KBM-7 (cell line): Measurements from ENCODE around the gene TMPRSS11A.

Experiments
- DNase-seq: peaks from one replicate; pipeline ENCODE4 v3.0.0-alpha.2; 2015
- in situ Hi-C: fragments of 300-500 bp; cut with MboI; formaldehyde crosslinking; loops from 2 replicates; pipeline ENCODE4 v1.14.3; 2020; ENCODE audit warnings: low sequenced_read_pairs, low pct_unique_long_range_greater_than_20kb, mixed read lengths

Gene TMPRSS11A, protein sequence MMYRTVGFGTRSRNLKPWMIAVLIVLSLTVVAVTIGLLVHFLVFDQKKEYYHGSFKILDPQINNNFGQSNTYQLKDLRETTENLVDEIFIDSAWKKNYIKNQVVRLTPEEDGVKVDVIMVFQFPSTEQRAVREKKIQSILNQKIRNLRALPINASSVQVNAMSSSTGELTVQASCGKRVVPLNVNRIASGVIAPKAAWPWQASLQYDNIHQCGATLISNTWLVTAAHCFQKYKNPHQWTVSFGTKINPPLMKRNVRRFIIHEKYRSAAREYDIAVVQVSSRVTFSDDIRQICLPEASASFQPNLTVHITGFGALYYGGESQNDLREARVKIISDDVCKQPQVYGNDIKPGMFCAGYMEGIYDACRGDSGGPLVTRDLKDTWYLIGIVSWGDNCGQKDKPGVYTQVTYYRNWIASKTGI

DNA sequence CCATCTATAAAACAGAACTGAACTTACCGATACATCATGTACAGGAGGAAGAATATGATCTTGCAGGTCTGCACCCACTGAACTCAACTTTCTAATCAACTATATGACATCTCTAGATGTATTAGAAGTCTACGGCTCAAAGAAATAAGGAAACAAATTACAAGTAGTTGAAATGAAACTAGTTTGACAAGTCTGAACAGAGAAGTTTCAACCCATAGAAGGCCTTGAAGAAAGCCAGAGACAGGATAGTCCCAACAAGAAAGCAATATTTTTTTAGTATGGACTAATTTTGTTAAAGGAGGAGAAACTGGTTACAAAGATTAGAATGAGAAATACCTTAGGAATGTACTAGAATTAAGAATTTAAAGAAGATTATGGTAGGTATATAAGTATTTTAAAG, at the start of gene TMPRSS11A:
TMPRSS11A (minus strand) TSS at position 138 of the 400 bp plus-strand sequence; CDS start at position 38, 100 bp downstream.
- in situ Hi-C loops = no loop called here
- no peak for DNase-seq

DNA sequence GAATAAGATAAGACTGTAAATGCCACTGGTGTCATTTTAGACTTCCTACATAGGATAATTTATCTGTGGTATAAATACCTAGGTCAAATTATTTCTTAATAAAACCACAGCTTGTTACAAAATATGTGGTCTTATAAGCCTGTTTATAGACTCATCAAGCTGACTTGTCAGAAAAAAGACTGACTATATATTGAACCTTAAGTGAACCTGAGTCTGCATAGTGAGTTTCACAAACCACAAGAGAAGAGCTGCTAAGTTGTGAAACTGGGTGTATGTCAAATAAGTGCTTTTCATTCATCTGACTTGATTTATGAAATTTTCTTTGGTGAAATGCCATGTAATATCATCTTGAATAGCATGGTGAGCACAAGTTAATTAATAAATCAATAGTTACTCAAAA, 48.4 kb upstream of the TMPRSS11A start:
- in situ Hi-C loops = no loop called here

DNA sequence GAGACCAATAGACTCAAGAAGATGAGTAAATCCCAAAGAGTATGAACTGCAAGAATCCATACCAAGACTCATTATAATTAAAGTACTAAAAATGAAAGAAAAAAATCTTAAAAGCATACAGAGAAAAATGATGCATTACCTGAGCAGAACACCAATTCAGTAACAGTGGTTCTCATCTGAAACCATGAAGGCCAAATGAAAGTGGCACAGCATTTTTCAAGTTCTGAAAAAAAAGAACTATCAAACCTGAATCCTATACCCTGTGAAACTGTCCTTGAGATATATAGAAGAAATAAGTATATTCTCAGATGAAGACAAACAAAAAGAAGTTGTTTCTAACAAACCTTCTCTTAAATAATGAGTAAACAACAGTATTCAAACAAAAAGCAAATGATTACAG, 39.6 kb upstream of the TMPRSS11A start:
- no peak for DNase-seq
- in situ Hi-C loops = no loop called here

More for the DNA sequence above, 48.4 kb upstream of the TMPRSS11A start:
- DNase-seq = no peak

DNA sequence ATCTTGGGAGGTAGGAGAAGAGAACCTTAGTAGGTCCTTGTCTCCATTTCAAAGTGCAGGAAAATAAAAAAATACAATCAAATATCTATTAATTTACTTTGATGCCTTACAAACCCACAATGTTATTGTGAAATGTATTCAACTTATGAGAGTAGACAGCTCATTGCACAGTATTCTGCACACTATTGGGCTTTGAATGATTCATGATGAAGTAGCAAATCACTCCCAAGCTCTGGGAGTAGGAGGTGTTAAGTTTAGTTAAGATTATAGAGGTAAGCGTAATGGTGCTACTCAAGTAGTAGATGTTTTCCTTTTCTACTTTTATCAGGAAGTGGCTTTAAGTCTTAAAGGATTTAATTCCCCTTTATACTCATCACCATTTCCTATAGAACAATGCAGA, 32.8 kb upstream of the TMPRSS11A start:
- no peak for DNase-seq
- in situ Hi-C loops = no loop called here

DNA sequence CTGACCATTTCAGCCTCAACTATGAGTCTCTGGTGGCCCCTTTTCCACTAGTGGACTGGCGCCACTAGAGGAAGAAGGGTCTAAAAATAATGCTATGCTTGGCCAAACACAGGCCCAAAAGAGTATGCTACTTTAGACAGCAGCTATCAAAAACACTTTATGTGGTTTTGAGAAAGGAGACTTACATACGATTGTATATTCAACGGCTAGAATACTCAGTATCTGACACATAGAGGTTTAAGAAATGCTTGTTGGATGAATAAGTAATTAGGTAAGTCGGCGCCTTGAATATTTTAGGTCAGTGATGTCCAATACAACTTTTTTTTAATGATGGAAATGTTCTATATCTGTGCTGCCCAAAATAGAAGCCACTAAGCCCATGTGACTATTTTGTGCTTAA, 25.7 kb upstream of the TMPRSS11A start:
- in situ Hi-C loops = no loop called here
- DNase-seq = no peak

DNA sequence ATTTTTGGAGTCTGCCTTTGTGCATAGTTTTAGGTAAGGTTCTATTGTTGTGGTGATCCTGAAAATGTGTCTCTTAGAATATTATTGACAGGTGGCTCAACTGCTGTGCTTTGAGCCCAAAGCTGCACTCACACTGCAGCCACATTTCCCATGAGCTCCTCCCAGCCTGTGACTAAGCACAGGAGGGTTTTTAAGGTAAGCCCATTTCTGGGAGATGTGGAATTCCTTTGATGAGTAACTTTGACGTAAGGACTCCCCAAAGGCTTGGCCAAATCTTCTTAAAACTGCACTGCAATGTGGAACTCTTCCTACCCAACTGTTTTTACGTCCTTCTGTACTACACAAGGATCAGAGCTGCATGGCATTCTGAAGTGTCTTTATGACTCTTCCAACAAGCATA, 20.0 kb upstream of the TMPRSS11A start:
- no peak for DNase-seq
- in situ Hi-C loops = no loop called here

DNA sequence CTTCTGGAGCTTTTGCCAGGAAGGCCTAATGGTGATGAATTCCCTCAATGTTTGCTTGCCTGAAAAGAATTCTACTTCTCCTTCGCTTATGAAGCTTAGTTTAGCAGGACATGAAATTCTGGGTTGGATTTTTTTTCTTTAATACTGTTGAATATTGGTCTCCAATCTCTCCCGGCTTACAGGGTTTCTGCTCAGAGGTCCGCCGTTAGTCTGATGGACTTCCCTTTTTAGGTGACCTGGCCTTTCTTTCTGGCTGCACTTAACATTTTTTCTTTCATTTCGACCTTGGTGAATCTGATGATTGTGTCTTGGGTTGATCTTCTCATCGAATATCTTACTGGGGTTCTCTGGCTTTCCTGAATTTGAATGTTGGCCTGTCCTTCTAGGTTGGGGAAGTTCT, 17.2 kb upstream of the TMPRSS11A start:
- in situ Hi-C loops = no loop called here
- DNase-seq = no peak

DNA sequence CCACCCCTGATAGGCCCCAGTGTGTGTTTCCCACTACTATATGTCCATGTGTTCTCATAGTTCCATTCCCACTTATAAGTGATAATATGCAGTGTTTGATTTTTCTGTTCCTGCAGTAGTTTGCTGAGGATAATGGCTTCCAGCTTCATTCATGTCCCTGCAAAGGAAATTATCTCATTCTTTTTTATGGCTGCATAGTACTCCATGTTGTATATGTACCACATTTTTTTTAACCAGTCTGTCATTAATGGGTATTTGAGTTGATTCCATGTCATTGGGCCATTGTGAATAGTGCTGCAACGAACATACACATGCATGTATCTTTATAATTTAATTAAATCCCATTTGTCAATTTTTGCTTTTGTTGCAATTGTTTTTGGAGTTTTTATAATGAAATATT, 10.3 kb upstream of the TMPRSS11A start:
- in situ Hi-C loops = no loop called here
- no peak for DNase-seq

DNA sequence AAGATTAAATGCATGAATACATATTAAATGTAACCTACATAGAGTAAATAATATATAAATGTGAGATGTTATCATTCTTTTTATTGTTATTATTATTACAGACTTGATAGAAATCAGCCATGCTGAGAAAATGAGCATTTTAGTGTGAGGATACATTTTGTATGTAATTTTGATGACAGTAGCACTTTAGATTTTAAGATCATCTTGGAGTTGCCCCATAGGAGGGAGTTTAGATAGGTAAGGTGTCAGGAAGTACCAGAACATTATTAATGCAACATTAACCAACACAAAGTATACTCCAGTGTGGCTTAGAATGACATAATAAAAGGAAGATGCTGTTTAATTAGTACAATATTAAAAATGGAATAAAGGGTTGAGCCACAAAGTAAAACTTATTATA, 8.4 kb downstream of the TMPRSS11A start:
- DNase-seq = no peak
- in situ Hi-C loops = no loop called here

DNA sequence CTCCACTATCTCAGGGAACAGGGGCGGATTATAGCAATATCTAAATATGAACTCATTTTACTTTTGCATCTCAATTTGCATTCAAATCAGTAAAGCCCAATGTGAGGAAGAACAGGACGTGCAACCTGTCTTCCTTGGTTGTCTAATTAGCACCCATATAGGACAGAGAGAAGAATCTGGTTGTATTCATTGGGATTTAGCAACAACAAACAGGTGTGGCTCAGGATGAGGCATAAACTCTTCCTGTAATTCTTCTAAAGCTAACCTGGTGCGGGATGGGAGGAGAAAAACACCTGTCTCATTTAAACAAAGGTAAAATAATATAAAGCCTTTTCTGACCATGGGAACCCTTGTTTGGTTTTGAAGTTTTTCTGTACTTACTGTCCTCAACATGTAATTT, 22.2 kb downstream of the TMPRSS11A start:
- DNase-seq = no peak
- in situ Hi-C loops = no loop called here

DNA sequence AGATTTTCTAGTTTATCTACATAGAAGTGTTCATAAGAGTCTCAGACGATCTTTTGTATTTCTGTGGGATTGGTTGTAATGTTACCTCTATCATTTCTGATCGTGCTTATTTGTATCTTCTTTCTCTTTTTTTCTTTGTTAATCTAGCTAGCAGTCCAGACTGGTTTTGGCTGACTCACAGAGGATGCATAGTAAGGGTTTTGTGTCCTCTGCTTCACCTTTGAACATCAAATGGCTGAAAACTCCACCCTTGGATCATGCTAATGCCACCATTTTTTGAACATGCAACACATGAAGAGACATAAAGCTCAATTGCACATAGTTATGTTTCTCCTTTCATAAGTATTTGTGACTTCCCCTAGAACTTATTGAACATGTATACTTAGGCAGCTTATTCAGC, 22.8 kb downstream of the TMPRSS11A start:
- DNase-seq = no peak
- in situ Hi-C loops = no loop called here

DNA sequence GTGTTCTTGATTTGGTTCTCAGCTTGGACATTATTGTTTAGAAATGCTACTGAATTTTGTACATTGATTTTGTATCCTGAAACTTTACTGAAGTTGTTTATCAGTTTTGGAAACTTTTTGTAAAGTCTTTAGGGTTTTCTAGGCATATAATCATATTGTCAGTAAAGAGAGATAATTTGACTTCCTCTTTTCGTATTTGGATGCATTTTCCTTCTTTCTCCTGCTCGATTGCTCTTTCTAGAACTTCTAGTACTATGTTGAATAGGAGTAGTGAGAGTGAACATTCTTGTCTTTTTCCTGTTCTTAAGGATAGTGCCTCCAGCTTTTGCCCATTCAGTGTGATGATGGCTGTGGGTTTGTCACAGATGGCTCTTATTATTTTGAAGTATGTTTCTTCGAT, 24.1 kb downstream of the TMPRSS11A start:
- peak; percentile 10 for DNase-seq
- in situ Hi-C loops = no loop called here

DNA sequence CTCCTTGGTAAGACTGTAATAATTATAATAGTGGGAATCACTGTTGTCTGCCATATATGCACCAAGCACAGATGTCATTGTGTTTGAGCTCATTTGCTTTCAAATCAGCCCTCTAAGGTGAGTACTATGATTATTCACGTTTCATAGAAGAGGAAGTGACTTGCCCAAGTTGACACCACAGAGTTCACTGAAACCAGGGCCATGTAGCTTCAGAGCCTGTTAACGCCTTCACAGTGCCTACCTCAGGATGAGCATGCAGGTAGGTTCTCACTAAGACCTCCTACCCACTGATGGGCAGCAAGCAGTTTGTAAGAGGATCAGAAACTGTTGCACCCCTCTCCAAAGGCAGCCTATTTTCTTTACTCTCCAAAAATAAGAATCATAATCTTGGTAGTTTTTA, 27.4 kb downstream of the TMPRSS11A start:
- no peak for DNase-seq
- in situ Hi-C loops = no loop called here

DNA sequence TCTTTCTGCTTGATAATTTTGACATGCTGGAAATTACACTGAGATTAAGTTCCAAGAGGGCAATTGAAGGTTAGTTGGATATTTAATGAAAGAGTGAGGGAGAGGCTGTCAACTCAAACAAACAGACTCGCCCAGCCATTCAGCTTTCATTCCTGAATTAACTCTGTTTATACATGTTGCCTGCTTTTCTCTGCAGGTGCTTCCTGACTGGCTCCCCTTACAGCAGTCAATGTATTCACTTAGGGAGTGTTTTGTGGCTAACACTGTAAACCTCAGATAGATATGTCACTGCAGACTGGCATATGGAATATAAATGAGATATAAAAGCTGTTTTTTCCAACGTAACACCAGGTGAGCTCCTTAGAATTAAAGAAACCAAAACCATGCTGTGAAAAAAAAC, 28.7 kb downstream of the TMPRSS11A start:
- in situ Hi-C loops = no loop called here
- peak; percentile 51 for DNase-seq

DNA sequence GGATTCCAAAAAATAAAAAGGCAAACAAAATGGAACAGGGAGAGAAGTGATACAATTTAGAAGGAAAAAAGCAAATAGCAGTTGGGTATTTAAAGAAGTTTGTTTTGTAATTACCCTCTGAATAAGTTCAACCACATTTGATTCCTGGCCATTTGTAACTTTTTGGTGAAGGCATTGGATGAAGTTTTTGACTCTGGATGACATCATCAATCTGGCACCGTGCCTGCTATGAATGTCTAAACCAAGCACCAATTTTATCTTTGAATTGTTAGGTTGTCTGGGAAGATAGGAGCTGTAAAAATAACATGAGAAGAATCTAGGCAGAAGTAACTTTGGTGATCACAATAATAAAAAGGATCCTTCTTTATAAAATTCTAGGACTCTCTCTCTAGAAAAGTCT, 29.5 kb downstream of the TMPRSS11A start:
- in situ Hi-C loops = no loop called here
- no peak for DNase-seq

DNA sequence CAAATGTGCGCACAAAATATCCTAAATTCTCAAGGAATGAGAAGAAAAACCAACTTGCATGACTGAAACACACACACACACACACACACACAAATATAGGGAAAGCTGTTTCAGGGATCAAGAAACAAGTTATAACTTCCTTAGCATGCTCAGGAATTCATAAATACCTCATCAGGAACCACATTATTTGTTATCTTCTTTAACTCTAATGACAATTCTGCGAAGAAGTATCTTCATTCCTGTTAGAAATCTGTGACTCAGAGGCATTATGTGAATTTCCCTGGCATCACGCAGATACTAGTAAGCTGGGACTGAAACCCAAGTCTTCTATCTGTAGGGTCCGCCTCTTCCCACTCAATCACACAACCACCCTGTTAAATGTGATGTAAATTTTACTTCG, 30.3 kb downstream of the TMPRSS11A start:
- no peak for DNase-seq
- in situ Hi-C loops = no loop called here

DNA sequence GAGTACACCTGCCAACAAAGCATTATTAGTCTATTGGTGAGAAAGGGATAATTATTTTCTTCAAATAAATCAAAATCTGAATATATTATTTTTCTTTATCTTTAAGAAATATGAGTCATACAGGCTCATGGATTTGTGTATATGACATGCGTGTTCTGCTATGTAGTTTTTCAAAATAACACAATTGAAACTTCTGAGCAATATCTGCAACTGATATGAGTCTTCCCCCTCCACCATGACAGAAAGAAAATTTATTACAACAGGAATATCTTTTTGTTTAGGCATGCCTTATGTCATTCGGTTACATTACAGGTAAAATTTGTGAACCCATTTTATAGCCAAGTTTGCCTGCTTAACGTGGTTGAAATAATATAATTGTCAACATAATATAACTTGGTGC, 32.0 kb downstream of the TMPRSS11A start:
- in situ Hi-C loops = no loop called here
- no peak for DNase-seq

DNA sequence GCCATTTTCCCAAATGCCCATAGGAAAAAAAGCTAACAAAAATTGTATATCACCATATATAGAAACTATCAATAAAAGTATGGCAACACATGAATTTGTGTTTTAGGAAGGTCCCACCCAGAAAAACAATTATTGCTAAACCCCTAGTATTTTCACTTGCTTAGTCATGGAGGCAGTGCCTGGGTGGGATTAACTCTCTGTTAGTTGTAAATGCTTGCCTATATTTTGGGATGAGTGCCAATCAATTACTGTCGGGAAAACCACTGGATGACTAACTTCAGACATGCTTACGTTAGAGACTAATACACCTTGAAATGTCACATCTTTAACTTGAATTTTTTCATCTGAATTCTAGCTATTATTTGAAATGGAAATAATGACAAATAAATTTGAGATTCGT, 33.9 kb downstream of the TMPRSS11A start:
- no peak for DNase-seq
- in situ Hi-C loops = no loop called here

DNA sequence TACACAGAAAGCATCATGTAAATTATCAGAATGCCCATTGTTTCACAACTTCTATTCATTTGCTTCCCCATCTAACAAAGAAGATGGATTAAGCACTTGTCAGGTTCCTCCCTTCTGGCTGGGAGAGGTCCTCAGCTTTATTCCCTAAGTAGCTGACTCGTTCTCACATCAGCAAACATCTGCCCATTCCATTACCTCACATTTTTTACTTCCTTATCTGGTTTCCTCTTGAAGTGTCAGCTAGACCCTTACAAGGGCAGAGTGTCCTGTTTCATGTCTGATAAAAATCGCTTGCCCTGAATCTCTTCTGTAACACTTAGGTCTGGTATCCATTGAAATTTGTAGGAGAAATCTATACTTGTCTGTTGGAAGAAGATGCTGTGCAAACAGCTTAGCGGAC, 34.7 kb downstream of the TMPRSS11A start:
- in situ Hi-C loops = no loop called here
- peak; percentile 75 for DNase-seq

DNA sequence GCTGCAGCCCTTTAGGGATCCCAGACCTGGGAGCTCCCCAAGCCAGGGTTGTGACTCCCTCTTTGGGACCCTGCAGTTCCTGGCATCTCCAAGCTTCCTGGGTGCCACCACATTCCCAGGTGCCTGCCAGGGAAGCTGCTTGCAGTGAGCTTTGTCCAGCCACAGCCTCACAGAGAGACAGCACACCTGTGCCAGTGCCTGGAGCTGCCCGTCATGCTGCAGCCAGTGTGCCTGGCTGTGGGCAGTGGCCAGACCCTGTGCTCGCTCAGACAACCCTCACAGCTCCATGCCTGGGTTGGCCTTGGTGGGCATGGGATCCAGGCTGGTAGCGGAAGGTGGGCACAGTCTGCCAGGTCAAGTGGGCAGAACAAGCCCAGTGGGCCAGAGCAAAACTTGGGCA, 36.0 kb downstream of the TMPRSS11A start:
- in situ Hi-C loops = no loop called here
- no peak for DNase-seq

DNA sequence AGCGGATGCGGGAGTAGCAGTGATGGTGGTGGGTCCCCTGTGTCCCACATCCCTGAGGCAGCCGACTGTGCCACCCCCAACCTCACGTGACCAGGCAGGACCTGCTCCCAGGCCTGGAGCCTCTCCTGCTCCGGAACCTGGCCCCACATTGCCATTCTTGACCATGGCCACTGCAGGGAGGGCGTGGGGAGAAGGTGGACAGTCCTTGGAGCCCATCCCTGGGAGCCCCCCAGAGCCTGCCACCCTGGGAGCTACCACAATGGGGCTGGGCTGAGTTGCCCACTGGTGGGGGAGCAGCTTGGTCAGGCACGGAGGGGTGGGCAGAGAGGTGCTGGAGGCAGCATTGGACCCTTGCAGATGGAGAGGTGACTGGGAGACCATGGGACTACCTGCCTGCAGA, 36.8 kb downstream of the TMPRSS11A start:
- no peak for DNase-seq
- in situ Hi-C loops = no loop called here
